HG02759 (cell line): ENCODE results near the gene COPG1.

ENCODE experiments used
- ATAC-seq: cut with Tn5 transposase; IDR thresholded peaks from one replicate; pipeline ENCODE4 v1.9.1; 2021; ENCODE audit warnings: mild to moderate bottlenecking, moderate library complexity; ENCODE audit not compliant: unreplicated experiment

Gene COPG1

GRCh38 chr3:129313665-129314385, 64.4 kb downstream of the COPG1 start:
- ATAC-seq = no peak

DNA sequence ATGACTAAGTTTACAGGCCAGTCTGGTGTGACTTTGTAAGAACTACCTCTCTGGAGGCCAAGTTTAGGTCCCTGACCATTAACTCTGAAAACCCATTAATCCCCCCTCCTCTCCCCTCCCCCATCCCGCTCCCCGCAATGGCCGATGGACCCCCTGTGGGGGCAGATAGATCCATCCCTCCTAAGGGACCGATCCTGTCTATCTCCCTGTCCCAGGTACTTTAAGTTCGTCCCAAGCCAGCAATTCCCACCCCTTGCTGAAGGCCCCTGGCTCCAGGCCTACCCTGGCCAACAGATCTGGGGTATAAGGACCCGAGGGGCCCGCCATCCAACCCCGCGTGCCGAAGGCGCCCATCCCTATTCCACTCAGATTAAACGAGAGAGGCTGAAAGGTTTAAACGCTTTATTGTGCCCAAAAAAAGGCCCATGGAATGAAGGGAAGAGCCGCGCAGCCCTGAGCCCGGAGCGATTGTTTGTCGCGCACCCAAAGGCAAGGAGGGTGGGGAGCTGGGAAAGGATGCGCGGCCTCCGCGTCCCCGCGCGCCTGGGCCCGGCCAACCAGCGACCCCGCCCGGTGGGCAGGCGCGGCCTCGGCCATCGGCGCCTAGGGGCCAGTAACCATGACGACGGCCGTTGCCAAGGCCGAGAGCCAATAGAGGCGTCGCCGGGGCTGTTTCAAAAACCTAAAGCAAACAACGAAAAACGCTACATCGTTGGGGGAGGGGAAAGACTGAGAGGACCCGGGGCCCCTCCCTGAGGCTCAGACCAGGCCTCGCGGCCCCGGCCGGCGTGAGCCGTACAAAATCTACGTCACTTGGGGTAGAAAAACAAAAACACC, 65.2 kb downstream of the COPG1 start:
- ATAC-seq = peak; percentile 32

DNA sequence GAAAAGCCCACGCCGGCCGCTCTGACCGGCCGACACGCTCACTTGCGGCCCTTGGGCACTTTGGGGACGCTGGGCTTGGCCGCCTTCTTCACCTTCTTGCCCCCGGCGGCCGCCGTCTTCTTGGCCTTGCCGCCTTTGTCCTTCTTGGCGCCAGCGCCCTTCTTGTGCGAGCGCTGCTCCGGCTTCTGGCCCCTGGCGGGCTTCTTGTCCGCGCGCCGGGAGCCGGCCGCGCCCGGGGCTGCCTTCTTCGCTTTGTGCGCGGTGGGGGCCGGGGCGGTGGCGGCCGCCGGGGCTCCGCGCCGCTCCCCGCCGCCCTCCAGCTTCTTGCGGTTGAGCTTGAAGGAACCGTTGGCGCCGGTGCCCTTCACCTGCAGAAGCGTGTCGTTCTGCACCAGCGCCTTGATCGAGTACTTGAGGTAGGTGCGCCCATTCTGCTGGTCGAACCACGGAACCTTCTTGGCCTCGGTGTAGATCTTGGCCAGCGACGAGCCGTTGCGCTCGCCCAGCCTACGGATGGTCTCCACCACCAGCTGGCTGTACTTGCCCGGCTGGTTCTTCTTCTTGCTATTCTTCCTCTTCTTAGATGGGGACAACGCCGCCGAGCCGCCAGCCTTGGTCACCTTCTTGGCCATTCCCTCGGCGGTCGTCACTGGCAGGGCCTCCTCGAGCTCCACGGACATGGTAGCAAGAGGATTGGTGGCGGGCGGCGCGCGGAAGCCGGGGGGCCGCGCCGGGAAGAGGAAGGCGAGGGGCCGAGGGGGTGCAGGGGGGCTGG, 66.0 kb downstream of the COPG1 start:
- no peak for ATAC-seq

DNA sequence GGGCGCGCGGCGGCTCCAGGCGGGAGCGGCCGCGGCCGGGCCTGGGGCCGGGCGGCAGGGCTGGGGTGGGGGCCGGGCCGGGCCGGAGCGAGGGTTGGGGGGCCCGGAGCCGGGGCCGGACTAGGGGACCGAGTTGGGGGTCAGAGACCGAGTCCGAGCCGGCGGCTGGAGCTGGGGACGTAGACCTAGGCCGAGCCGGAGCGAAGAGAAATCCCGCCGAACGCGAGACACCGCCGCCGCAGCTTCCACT, 66.5 kb downstream of the COPG1 start:
- ATAC-seq = peak; percentile 5

DNA sequence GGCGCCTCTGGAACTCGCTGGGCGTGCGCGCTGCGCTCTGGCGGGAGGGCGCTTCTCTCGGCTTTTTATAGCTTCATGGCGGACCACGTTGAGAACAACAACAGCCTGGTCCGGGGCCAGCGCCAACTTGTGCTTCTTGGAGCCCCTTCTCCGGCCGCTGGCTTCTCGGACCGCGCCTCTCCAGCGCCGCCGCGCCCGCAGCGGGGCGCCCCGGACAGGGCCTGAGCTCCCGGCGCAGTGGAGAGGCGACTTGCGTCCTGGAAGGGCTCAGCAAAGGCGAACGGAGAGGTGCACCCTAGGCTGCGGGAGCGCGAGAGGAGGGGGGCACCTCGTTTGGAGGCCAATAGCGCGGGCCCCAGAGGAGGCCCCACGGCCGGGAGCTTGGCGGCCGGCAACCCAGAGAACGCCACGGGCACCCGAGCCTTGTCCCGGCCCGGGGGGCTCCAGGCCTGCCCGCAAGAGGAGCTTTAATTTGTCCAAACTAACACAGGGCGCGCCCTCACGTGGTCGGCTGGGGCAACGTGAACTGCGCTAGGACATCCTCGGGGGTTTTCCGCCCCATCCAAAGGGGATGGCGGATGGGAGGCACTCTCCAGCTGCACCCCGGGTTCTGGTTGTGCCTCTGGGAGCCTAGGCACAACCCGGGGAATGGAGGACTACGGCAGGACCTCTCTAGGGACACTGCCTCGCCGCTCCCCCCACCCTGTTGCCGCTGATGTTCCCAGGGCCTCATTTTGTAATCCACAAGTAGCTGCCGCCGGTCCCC, 67.0 kb downstream of the COPG1 start:
- peak; percentile 48 for ATAC-seq

DNA sequence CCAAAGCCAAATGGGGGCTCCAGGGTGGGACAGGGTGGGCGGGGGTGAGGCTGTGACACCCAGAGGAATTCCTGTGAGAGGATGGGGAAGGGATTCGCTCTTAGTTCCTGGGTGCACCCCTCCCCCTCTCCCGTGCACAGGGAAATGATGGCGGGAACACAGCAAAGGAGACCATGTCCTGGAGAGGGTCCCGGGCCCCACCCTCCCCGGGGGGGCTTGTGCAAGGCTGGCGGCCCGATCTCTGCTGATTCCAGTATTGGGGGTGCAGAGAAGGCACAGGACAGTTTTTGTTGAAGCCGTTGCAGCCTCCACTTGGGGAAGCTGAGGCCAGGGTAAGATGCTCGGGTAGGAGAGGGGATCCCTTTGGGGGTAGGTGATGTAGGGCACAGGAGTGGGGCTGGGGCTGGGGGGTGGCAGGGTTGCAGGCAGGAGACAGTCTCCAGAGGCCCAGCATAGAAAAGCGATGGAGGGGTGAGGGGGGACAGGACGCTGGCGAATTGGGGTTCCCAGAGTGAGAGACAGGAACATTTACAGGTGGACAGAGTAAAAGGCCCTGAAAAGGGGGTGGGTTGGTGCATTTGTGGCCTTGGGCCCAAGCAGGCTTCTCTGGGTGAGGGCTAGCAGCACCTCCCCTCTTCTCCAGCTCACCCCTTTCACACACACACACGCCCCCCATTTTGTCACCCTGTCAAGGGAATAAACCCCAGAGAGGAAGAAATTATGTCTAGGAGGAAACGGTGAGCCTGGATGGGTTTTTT, 67.8 kb downstream of the COPG1 start:
- ATAC-seq = no peak

- ATAC-seq = no peak
Observed at GRCh38 chr3:129317848-129318247, 68.4 kb downstream of the COPG1 start.

GRCh38 chr3:129318921-129319320, 69.5 kb downstream of the COPG1 start:
- ATAC-seq = no peak

DNA sequence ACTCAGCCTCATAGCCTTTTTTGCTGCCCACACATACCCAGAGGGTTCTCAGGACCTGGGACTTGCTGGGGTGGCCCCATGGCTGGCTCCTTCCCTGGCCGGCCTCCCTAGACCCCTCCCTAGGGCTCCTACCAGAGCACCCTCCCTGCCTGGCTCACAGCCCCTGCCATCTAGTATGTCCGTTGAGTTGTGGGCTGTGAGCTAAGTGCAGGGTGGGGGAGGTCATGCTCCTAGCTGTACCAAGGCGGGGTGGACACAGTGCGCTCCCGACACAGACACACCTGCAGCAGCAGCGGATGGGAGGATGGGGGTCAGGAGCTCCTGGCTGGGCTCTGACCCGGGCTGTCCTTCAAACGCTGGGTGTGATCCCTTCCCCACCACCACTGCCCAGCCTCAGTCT, 70.9 kb downstream of the COPG1 start:
- no peak for ATAC-seq

DNA sequence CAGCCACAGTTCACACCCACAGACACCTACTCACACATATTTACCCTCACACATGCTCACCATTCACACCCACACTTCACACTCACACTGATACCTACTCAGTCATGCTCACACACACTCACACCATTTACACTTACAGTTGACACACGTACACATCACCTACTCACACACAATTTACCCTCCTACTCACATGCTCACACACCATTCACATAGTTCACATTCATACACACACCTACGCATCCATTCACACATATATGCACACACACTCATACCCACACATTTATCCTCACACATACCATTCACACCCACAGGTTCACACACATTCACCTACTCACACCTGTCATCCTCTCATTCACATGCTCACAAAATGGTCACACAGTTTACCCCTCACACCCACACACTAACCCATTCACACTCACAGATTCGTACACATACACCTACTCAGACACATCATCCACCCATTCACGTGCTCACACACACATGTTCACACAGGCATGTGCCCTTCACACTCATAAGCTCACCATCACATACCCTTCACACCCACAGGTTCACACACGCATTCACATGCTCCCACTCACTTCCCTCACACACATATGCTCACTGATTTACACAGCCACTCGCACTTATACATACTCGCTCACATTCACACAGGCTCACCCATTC, 71.5 kb downstream of the COPG1 start:
- ATAC-seq = no peak

DNA sequence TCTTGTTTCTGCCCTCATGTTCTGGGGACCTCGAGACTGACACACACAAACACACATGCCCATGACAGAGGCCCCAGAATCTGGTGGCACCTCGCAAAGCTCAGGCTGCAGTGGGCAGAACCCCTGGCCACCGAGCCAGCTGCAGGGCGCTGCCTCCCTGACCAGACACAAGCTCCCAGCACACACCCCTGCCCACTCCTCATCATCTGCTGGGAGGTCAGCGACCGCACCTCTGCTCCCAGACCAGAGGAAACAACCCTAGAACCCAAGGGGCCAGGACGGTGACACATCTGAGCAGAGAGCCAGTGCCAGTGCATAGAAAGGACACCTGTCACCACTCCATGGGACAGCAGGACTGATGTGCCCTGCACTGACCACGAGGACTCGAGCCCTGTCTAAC, 72.5 kb downstream of the COPG1 start:
- no peak for ATAC-seq

DNA sequence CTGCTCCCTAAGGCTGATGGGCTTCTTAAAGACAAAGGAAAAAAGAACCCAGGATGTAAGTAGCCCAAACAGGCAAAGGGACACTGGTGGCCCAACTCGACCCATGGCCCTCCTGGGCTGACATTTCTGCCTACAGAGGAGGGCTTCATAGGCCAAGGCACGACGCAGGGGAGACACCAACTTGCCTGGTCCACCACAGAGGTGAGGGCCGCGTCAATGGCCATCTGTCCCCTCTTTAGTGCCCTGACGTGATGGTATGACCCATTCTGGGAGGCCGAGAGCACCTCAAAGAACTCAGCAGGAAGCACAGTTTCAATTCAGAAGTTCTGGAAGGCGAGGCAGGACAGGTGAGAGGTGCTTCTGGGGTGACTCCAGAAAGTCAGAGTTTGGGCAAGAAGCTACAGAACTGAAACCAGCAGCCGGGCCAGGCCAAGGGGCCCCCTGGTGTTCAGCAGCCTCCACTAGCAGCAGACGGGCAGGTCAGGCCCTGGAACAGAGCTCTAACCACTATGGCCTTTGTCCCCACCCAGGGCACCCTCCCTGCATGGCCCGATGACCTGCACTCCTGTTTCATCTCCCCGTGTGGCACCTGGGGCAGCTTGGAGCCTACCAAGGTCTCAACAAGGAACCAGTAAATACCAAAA, 74.4 kb downstream of the COPG1 start:
- ATAC-seq = no peak

DNA sequence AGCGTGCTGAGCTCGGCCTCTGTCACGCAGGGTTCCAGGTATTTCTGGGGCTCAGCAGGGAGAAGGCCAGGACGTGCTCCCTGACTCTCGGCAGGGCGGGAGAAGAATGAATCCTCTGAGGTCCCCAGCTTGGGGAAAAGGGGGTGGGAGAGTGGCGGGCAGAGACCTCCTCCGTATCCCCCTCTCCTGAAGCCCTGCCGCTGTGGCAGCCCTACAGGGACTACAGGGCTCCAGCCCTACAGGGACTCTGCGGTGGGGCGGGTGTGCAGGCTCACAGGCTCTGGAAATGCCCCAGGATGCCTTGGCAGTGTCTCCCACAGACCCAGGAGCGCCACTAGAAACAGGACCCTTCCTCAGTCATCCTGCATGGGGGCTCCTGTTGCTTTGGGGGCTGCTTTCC, 75.4 kb downstream of the COPG1 start:
- no peak for ATAC-seq

DNA sequence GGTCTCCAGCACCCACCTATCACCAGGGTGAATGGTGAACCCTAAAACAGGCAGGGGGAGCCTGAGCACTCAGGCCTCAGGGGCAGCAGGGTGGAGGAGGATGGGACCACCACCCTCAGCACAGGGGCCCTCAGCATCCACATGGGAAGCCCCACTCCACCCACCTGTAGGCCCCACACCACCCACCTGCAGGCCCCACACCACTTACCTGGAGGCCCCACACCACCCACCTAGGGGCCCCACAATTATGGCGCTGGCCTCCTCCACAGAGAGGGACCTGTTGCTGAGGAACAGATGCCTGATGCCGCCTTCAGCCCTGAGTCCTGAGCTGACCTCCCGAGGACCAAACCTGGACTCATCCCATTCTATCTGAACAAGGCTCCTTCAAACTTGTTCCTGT, 76.0 kb downstream of the COPG1 start:
- ATAC-seq = no peak

GRCh38 chr3:129326138-129326537, 76.7 kb downstream of the COPG1 start:
- no peak for ATAC-seq

DNA sequence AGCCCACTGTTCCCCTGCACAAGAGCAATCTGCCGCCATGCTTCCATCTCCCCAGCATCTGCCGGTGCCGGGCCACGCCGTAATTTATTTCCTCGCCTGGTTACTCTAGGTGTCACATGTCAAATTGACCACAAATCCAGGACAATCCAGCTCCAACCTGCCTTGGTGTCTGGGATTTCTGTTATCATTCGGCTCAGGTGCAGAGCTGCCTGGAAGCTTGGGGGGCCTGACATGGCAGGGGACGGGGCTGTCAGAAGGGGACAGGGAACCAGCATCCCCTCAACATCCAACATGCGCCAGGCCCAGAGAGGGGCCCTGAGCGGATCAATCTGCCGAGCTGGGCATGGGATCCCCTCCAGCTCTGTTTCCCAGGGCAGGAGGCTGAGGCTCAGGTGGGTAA, 77.2 kb downstream of the COPG1 start:
- ATAC-seq = no peak
